Ascending aorta (tissue), 2 donors: Measurements from ENCODE around the gene RNF166. TPM values are rescaled to one million over a fixed set of nuclear protein-coding genes. Genes with fewer than 3 reads are reported as not detected.

Experiments used
- DNase-seq, 2 donors: peaks; one replicate each; pipeline ENCODE4 v3.0.0-alpha.2; 2019; ENCODE audit warnings: low spot score in 2 of 2
- H3K27ac ChIP-seq, 2 donors: fragments of 200-600 bp; sonication (generic); one replicate each; pipeline ENCODE4 v1.5.1; 2016 to 2017; ENCODE audit warnings: mild to moderate bottlenecking in 1 of 2
- H3K27me3 ChIP-seq: fragments of 200-600 bp; sonication (generic); one replicate; pipeline ENCODE4 v1.5.1; 2017
- H3K36me3 ChIP-seq, 2 donors: fragments of 200-600 bp; sonication (generic); one replicate each; pipeline ENCODE4 v1.5.1; 2016
- H3K4me1 ChIP-seq, 2 donors: fragments of 200-600 bp; sonication (generic); one replicate each; pipeline ENCODE4 v1.5.1; 2016 to 2017; ENCODE audit warnings: mild to moderate bottlenecking in 1 of 2
- H3K4me3 ChIP-seq, 2 donors: fragments of 200-600 bp; sonication (generic); one replicate each; pipeline ENCODE4 v1.5.1; 2016 to 2017; ENCODE audit warnings: mild to moderate bottlenecking in 1 of 2
- H3K9me3 ChIP-seq, 2 donors: fragments of 200-600 bp; sonication (generic); one replicate each; pipeline ENCODE4 v1.5.1; 2016
- intact Hi-C: fragments of 100-400 bp; cut with DNase I; formaldehyde crosslinking; loops from one replicate; pipeline ENCODE4 v1.15.1; 2023
- total RNA-seq: library from RNA; depleted of rRNA; stranded (reverse); fragments of >200 nt; gene quantifications from one replicate; pipeline ENCODE4 v1.1.0, GENCODE V29; 2016
- TF ChIP-seq, protein P1 (sequence below), 3 experiments: fragments of 200-600 bp in 2 of 3; fragments of 450-650 bp in 1 of 3; sonication (generic) in 2 of 3; IDR thresholded peaks; one replicate each; pipeline ENCODE4 v1.5.1; 2016 to 2019; ENCODE audit warnings: antibody characterized with exemption in 3 of 3, mild to moderate bottlenecking in 1 of 3, moderate library complexity in 1 of 3

The RNF166 gene
- total RNA-seq, 1 donor from 2014 or later: 44.3 TPM

DNA sequence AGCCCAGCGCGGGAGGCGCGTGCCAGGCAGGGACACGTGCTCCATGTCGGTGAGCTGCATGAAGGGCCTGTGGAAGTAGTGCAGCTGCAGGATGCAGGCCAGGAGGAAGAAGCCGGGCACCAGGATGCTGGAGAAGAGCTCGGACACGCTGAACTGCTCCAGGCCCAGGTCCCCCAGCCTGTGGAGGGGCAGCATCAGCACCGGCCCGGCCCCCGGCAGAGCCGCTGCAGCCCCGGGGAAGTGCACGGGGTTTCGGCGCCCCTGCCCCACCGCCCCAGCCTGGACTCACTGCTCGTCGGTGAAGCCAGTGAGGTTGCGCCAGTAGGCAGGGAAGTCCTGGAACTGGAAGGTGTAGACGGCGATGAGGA is 28.1 kb upstream of the RNF166 start:
- TF ChIP-seq, protein P1, sequence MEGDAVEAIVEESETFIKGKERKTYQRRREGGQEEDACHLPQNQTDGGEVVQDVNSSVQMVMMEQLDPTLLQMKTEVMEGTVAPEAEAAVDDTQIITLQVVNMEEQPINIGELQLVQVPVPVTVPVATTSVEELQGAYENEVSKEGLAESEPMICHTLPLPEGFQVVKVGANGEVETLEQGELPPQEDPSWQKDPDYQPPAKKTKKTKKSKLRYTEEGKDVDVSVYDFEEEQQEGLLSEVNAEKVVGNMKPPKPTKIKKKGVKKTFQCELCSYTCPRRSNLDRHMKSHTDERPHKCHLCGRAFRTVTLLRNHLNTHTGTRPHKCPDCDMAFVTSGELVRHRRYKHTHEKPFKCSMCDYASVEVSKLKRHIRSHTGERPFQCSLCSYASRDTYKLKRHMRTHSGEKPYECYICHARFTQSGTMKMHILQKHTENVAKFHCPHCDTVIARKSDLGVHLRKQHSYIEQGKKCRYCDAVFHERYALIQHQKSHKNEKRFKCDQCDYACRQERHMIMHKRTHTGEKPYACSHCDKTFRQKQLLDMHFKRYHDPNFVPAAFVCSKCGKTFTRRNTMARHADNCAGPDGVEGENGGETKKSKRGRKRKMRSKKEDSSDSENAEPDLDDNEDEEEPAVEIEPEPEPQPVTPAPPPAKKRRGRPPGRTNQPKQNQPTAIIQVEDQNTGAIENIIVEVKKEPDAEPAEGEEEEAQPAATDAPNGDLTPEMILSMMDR (IDR thresholded peaks at IDR 0.05): no peak
- H3K4me3 ChIP-seq: no peak overlapping the region
- no peak for DNase-seq
- no peaks in the 10 kb centered on the region for H3K27me3 ChIP-seq
- peaks cover 40 to 57% of the 10 kb centered on the region in 2 donors for H3K36me3 ChIP-seq
- no peaks in the 10 kb centered on the region for H3K9me3 ChIP-seq
- H3K4me1 ChIP-seq: no peaks in the 10 kb centered on the region
- intact Hi-C loops: no loop called here
- H3K27ac ChIP-seq: no peak overlapping the region

DNA sequence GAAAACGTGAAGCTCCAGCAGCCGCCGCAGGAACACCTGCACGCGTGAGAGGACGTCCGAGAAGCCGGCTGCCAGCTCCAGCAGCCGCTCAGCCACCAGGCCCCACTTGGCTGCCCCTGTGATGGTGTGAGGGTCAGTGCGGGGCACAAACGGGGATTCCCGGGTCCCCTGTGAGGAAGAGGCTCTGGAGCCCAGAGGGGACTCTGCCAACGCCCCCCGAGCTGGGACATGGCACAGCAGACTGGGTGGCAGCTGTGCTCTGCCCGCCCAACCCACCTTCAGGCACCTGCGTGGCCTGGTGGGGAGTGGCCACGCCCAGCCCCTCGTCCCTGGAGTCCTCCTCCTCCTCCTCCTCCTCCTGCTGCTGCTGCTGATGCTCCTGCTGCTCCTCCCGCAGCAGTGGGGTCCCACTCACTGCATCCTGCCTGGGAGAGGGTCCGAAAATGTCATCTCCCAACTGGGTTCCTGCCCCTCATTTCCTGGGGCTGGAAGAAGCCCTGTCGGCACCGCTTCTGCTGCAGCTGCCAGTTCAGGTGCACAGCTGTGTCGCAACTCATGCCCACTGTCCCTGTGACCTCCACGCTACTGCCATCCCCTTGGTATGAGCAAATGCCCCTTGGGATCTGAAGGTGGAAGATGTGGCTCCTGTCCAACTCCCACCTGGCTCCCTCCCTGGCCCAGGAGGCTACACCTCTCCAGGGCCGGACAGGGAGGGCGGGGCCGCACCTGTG is 27.6 kb upstream of the RNF166 start:
- Histone ChIP-seq H3K36me3 (peaks cover 40 to 57% of the 10 kb centered on the region in 2 donors), H3K27me3 (no peaks in the 10 kb centered on the region), H3K9me3 (no peaks in the 10 kb centered on the region), H3K4me3 (no peak overlapping the region), H3K27ac (no peak overlapping the region), H3K4me1 (no peaks in the 10 kb centered on the region)
- no peak for DNase-seq
- intact Hi-C loops: no loop called here
- TF ChIP-seq, protein P1 (IDR thresholded peaks at IDR 0.05): no peak

DNA sequence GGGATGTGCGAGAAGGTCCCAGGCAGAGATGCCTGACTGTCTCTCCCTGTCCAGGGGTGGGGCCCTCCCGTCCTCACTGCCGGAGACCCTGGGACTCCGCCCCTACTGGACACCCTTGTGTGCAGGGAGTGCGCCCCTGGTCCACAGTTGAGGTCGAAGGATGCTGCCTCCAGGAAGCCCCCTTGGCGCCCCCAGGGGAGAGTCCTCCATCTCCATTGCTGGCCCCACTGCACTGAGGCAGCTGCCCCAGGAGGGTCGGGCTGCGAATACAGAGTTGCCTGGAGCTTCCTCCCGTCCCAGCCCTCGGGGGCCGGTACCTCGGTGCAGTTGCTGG is 26.7 kb upstream of the RNF166 start:
- peaks cover 42 to 58% of the 10 kb centered on the region in 2 donors for H3K36me3 ChIP-seq
- H3K4me3 ChIP-seq: no peak overlapping the region
- no peaks in the 10 kb centered on the region for H3K4me1 ChIP-seq
- DNase-seq: no peak
- H3K27me3 ChIP-seq: no peaks in the 10 kb centered on the region
- H3K27ac ChIP-seq: no peak overlapping the region
- intact Hi-C loops: no loop called here
- H3K9me3 ChIP-seq: no peaks in the 10 kb centered on the region
- TF ChIP-seq, protein P1 (IDR thresholded peaks at IDR 0.05): no peak

DNA sequence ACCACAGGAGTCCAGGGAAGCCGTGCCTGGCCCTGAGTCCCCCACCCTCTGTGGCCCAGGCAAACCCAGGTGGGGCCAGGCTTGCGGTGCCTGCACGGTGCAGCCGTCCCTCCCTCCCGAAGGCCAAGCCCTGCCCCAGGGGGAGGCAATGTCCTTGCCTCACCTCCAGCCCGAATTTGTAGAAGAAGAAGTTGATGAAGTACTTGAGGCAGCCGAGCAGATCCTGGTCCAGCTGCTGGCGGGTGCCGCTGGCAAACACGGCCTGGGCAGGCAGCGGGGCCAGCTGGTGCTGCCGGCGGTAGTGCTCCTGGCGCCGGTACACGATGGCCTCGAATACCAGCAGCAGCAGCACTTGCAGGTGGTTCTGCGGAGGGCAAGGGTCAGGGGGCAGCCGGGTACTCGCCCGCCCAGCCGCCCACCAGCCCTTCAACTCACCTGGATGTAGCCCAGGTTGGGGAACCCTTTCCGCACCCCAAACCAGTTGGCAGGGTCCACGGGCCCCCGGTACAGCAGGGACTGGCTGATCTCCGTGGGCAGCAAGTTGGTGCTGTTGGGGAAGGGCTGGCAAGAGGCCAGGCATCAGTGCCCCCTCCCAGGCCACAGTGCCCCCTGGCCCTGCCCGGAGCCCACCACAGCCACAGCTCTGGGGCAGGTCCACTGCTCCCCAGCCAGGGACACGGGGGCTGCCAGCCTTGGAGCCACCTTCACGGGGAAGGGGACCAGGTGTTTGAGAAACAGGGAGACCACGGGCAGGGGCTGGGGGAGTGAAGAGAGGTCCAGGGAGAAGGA is 26.2 kb upstream of the RNF166 start:
- TF ChIP-seq, protein P1 (IDR thresholded peaks at IDR 0.05): no peak
- H3K36me3 ChIP-seq: peaks cover 47 to 60% of the 10 kb centered on the region in 2 donors
- intact Hi-C loops: no loop called here

DNA sequence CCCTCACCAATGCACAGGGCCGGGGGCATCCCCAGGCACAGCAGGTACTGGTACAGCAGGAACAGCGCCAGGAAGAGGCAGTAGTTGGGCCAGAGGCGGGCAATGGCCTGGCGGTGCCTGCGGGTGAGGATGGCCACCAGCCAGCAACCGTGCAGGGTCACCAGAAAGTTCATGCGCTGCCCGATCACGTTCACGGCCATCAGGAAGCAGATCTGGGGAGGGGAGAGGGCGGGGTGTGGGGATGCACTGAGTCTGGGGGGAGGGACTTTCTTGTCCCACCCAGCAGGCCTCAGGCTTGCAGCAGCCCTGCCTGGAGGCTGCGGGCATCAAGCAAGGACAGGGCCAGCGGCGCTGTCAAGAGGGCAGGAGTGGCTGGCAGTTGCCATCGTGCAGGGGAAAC is 25.5 kb upstream of the RNF166 start:
- TF ChIP-seq, protein P1 (IDR thresholded peaks at IDR 0.05): no peak
- DNase-seq: no peak
- Histone ChIP-seq H3K27me3 (no peaks in the 10 kb centered on the region), H3K36me3 (peaks cover 54 to 62% of the 10 kb centered on the region in 2 donors), H3K9me3 (no peaks in the 10 kb centered on the region), H3K4me3 (no peak overlapping the region), H3K27ac (no peak overlapping the region), H3K4me1 (no peaks in the 10 kb centered on the region)
- intact Hi-C loops: no loop called here

More for the DNA sequence above, 26.2 kb upstream of the RNF166 start:
- Histone ChIP-seq H3K9me3 (no peaks in the 10 kb centered on the region), H3K27me3 (no peaks in the 10 kb centered on the region), H3K4me1 (no peaks in the 10 kb centered on the region), H3K27ac (no peak overlapping the region), H3K4me3 (no peak overlapping the region)
- DNase-seq: no peak
